Prostate gland (tissue), 2 donors: ENCODE results near the gene NTNG2. TPM values are rescaled to one million over a fixed set of nuclear protein-coding genes. Genes with fewer than 3 reads are reported as not detected.

Experiments
- DNase-seq: peaks from one replicate; pipeline ENCODE4 v3.0.0-alpha.2; 2019; ENCODE audit warnings: low spot score
- H3K27ac ChIP-seq, 2 donors: fragments of 200-600 bp; sonication (generic); 2 replicates each; pipeline ENCODE4 v1.5.1; 2017 to 2019
- H3K27me3 ChIP-seq: fragments of 200-600 bp; sonication (generic); replicated peaks from 2 replicates; pipeline ENCODE4 v1.5.1; 2019; ENCODE audit not compliant: insufficient read depth
- H3K36me3 ChIP-seq, 2 donors: fragments of 200-600 bp; sonication (generic); 1 replicate in 1 of 2; 2 replicates in 1 of 2; pipeline versions ENCODE4 v1.5.1 to v1.8.1; 2017 to 2019
- H3K4me1 ChIP-seq: fragments of 200-600 bp; sonication (generic); replicated peaks from 2 replicates; pipeline ENCODE4 v1.5.1; 2019
- H3K4me3 ChIP-seq, 2 donors: fragments of 200-600 bp; sonication (generic); 2 replicates each; pipeline ENCODE4 v1.5.1; 2017 to 2019
- H3K9me3 ChIP-seq: fragments of 200-600 bp; sonication (generic); 2 replicates; pipeline ENCODE4 v1.5.1; 2017
- CTCF ChIP-seq, 4 experiments: fragments of 200-600 bp in 2 of 4; fragments of 450-650 bp in 2 of 4; sonication (generic) in 2 of 4; IDR thresholded peaks; 1 replicate in 3 of 4; 2 replicates in 1 of 4; pipeline ENCODE4 v1.5.1; 2016 to 2019; ENCODE audit warnings: antibody characterized with exemption in 4 of 4, mild to moderate bottlenecking in 2 of 4, moderate library complexity in 2 of 4
- POLR2A ChIP-seq: fragments of 450-650 bp; IDR thresholded peaks from one replicate; pipeline ENCODE4 v1.6.1; 2016; ENCODE audit warnings: antibody characterized with exemption, mild to moderate bottlenecking
- POLR2AphosphoS5 ChIP-seq: sonication (generic); formaldehyde crosslinking; IDR thresholded peaks from one replicate; pipeline ENCODE4 v1.6.1; 2017; ENCODE audit warnings: antibody characterized with exemption
- WGBS: methylation state at CpG from one replicate; pipeline ENCODE4 v1.1.5; 2018; 5-methylcytosine and 5-hydroxymethylcytosine counted together
- intact Hi-C: fragments of 100-400 bp; cut with DNase I; formaldehyde crosslinking; loops from one replicate; pipeline ENCODE4 v1.14.2; 2022
- total RNA-seq, 2 donors: library from RNA; depleted of rRNA; stranded (reverse); fragments of >200 nt; gene quantifications; one replicate each; pipeline ENCODE4 v1.1.0, GENCODE V29; 2016

The NTNG2 gene
- total RNA-seq, 2 donors from 2014 or later = 12.7 to 37.4 TPM

- Histone ChIP-seq H3K9me3 (no peaks in the 10 kb centered on the region), H3K36me3 (no peaks in the 10 kb centered on the region), H3K4me3 (peak overlapping the region; percentile 7 to 14), H3K27ac (no peak overlapping the region), H3K4me1 (no peaks in the 10 kb centered on the region), H3K27me3 (peaks cover 1% of the 10 kb centered on the region)
- WGBS = 1% methylated on average over 24 of the region's 24 CpGs
- intact Hi-C loops = no loop called here
- DNase-seq = no peak
- TF ChIP-seq CTCF (IDR thresholded peaks at IDR 0.05) (no peak), POLR2A (no peak), POLR2AphosphoS5 (no peak)
These were observed 20.4 kb upstream of the NTNG2 start for GRCh38 chr9:132141344-132141947.

GRCh38 chr9:132141948-132142594, 19.8 kb upstream of the NTNG2 start:
- 32% methylated on average over 12 of the region's 12 CpGs for WGBS
- peak overlapping the region in 1 of 2 donors; percentile 14 for H3K4me3 ChIP-seq
- H3K36me3 ChIP-seq = no peaks in the 10 kb centered on the region
- DNase-seq = no peak
- no peaks in the 10 kb centered on the region for H3K4me1 ChIP-seq
- no peak for TF ChIP-seq POLR2AphosphoS5
- TF ChIP-seq CTCF (IDR thresholded peaks at IDR 0.05) = no peak
- no peak for TF ChIP-seq POLR2A
- intact Hi-C loops = no loop called here
- H3K27me3 ChIP-seq = peaks cover 1% of the 10 kb centered on the region
- no peak overlapping the region for H3K27ac ChIP-seq
- H3K9me3 ChIP-seq = no peaks in the 10 kb centered on the region

- H3K27me3 ChIP-seq = peaks cover 1% of the 10 kb centered on the region
- TF ChIP-seq POLR2AphosphoS5 = no peak
- TF ChIP-seq CTCF (IDR thresholded peaks at IDR 0.05) = no peak
- TF ChIP-seq POLR2A = no peak
- H3K4me1 ChIP-seq = no peaks in the 10 kb centered on the region
- 29% methylated on average over 9 of the region's 9 CpGs for WGBS
- intact Hi-C loops = no loop called here
- DNase-seq = no peak
- no peaks in the 10 kb centered on the region for H3K9me3 ChIP-seq
- H3K36me3 ChIP-seq = no peaks in the 10 kb centered on the region
- no peak overlapping the region for H3K27ac ChIP-seq
- H3K4me3 ChIP-seq = no peak overlapping the region
These were observed 18.9 kb upstream of the NTNG2 start for GRCh38 chr9:132142924-132143323.

GRCh38 chr9:132143359-132143758, 18.5 kb upstream of the NTNG2 start:
- TF ChIP-seq CTCF (IDR thresholded peaks at IDR 0.05) (no peak), POLR2AphosphoS5 (no peak), POLR2A (no peak)
- no peak overlapping the region for H3K4me3 ChIP-seq
- no peaks in the 10 kb centered on the region for H3K36me3 ChIP-seq
- DNase-seq = no peak
- H3K27ac ChIP-seq = no peak overlapping the region
- no peaks in the 10 kb centered on the region for H3K4me1 ChIP-seq
- peaks cover 4% of the 10 kb centered on the region for H3K27me3 ChIP-seq
- no peaks in the 10 kb centered on the region for H3K9me3 ChIP-seq
- intact Hi-C loops = no loop called here
- 23% methylated on average over 6 of the region's 6 CpGs for WGBS
